HUES48 (cell line): ENCODE results near the gene GPC6.

Experiments
- H3K27ac ChIP-seq: one replicate; pipeline ENCODE4 v1.7.0; 2013; ENCODE audit warnings: low read depth, low read length, inconsistent platforms
- H3K27me3 ChIP-seq: 2 replicates; pipeline ENCODE4 v1.6.1; 2013; ENCODE audit warnings: mild to moderate bottlenecking, low read length; ENCODE audit not compliant: control insufficient read depth, insufficient read depth
- H3K36me3 ChIP-seq: 2 replicates; pipeline ENCODE4 v1.6.1; 2013; ENCODE audit warnings: low read length; ENCODE audit not compliant: control insufficient read depth, insufficient read depth
- H3K4me1 ChIP-seq: 2 replicates; pipeline ENCODE4 v1.6.1; 2013; ENCODE audit warnings: mild to moderate bottlenecking, low read length; ENCODE audit not compliant: control insufficient read depth, insufficient read depth
- H3K4me3 ChIP-seq: 2 replicates; pipeline ENCODE4 v1.5.1; 2013; ENCODE audit warnings: mild to moderate bottlenecking, low read depth, low read length
- H3K9ac ChIP-seq: 2 replicates; pipeline ENCODE4 v1.6.1; 2013; ENCODE audit warnings: mild to moderate bottlenecking, low read depth, low read length, moderate library complexity
- H3K9me3 ChIP-seq: 2 replicates; pipeline ENCODE4 v1.6.1; 2013; ENCODE audit warnings: low read length; ENCODE audit not compliant: control insufficient read depth, insufficient read depth

Gene GPC6

GRCh38 chr13:93819331-93819890 lies 592.8 kb downstream of the GPC6 start:
- H3K4me1 ChIP-seq: peaks cover 18% of the 10 kb centered on the region
- no peak overlapping the region for H3K9ac ChIP-seq
- no peak overlapping the region for H3K27ac ChIP-seq
- no peaks in the 10 kb centered on the region for H3K27me3 ChIP-seq
- H3K9me3 ChIP-seq: no peaks in the 10 kb centered on the region
- H3K4me3 ChIP-seq: no peak overlapping the region
- H3K36me3 ChIP-seq: no peaks in the 10 kb centered on the region

- H3K4me3 ChIP-seq: no peak overlapping the region
- H3K9me3 ChIP-seq: no peaks in the 10 kb centered on the region
- peaks cover 6% of the 10 kb centered on the region; the same call in 1 of the 2 replicates for H3K4me1 ChIP-seq
- H3K36me3 ChIP-seq: no peaks in the 10 kb centered on the region
- no peak overlapping the region for H3K27ac ChIP-seq
- no peaks in the 10 kb centered on the region for H3K27me3 ChIP-seq
- H3K9ac ChIP-seq: no peak overlapping the region
Measured at GRCh38 chr13:93824286-93824685, 597.7 kb downstream of the GPC6 start.

DNA sequence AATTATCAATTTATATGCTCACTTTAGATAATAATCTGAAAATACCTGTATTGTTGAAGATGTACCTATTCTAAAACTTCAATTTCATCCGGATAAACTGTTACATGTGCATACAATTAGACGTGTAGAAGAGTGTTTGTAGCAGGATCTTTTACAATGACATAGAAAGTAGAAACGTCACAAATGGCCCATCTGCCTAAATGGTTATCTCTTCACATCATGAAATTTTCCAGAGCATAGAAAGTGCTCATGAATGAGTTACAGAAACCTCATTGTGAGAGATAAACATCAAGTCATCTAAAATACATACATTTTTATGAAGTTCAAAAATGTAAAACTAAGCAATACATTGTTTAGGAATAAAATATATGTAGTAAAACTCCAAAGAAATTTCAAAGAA lies 607.4 kb downstream of the GPC6 start:
- H3K9ac ChIP-seq: no peak overlapping the region
- H3K27me3 ChIP-seq: no peaks in the 10 kb centered on the region
- no peaks in the 10 kb centered on the region for H3K9me3 ChIP-seq
- H3K4me3 ChIP-seq: no peak overlapping the region
- H3K4me1 ChIP-seq: peaks cover 7% of the 10 kb centered on the region
- H3K36me3 ChIP-seq: no peaks in the 10 kb centered on the region
- H3K27ac ChIP-seq: no peak overlapping the region

- H3K27ac ChIP-seq: no peak overlapping the region
- no peak overlapping the region for H3K4me3 ChIP-seq
- H3K4me1 ChIP-seq: peaks cover 15% of the 10 kb centered on the region
- no peaks in the 10 kb centered on the region for H3K9me3 ChIP-seq
- no peaks in the 10 kb centered on the region for H3K36me3 ChIP-seq
- no peak overlapping the region for H3K9ac ChIP-seq
- no peaks in the 10 kb centered on the region for H3K27me3 ChIP-seq
Measured at GRCh38 chr13:93843082-93843481, 616.5 kb downstream of the GPC6 start.

DNA sequence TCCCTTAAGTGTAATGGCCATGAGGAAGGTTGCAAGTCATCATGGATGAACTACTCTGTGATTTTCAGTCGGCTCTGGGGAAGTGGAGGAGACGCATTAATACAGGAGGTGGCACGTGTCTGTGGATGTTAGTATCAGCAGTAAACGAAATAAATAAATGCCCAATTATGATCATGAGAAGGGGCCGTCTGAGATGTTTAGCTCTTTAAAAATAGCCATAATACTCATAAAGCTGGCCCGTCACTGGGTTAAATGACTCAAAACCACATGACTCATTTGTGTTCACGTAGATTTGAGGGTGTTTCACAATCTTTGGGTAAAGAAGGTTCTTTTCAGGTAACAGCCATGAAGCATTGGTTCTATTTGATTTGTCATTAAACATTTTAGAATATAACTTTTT lies 620.6 kb downstream of the GPC6 start:
- no peak overlapping the region for H3K27ac ChIP-seq
- no peaks in the 10 kb centered on the region for H3K36me3 ChIP-seq
- no peak overlapping the region for H3K9ac ChIP-seq
- no peaks in the 10 kb centered on the region for H3K27me3 ChIP-seq
- H3K9me3 ChIP-seq: no peaks in the 10 kb centered on the region
- H3K4me3 ChIP-seq: no peak overlapping the region
- peaks cover 14% of the 10 kb centered on the region for H3K4me1 ChIP-seq

- Histone ChIP-seq H3K4me1 (peaks cover 14% of the 10 kb centered on the region), H3K4me3 (no peak overlapping the region), H3K9me3 (no peaks in the 10 kb centered on the region), H3K9ac (no peak overlapping the region), H3K27me3 (no peaks in the 10 kb centered on the region), H3K27ac (no peak overlapping the region), H3K36me3 (no peaks in the 10 kb centered on the region)
Measured at GRCh38 chr13:93848247-93848646, 621.6 kb downstream of the GPC6 start.

DNA sequence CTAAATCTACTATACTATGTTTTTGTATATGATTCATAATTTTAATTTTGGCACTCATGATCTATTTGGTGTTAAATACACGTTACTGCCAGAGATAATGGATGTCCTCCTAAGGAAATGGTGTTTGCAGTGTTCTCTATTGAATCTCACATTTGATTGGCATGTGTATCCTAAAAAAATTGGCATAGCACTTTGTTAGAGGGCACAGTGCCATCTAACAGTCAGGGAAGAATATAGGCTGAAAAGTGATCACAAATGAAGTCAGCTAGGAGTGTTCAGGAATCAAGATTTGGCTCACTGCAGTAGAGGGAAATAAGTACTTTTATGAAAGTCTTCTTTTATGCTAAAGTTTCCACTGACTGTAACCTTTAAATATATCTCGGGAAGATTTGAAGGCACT lies 624.6 kb downstream of the GPC6 start:
- H3K4me1 ChIP-seq: peaks cover 14% of the 10 kb centered on the region
- H3K27ac ChIP-seq: no peak overlapping the region
- H3K9me3 ChIP-seq: no peaks in the 10 kb centered on the region

GRCh38 chr13:93853912-93854311 lies 627.3 kb downstream of the GPC6 start:
- Histone ChIP-seq H3K4me3 (no peak overlapping the region), H3K9ac (no peak overlapping the region), H3K27me3 (no peaks in the 10 kb centered on the region), H3K4me1 (0 out of 2 replicates have a peak, but pooled peaks cover under 1% of the 10 kb centered on the region), H3K36me3 (no peaks in the 10 kb centered on the region), H3K9me3 (no peaks in the 10 kb centered on the region), H3K27ac (no peak overlapping the region)

More for the DNA sequence above, 624.6 kb downstream of the GPC6 start:
- Histone ChIP-seq H3K9ac (no peak overlapping the region), H3K36me3 (no peaks in the 10 kb centered on the region), H3K27me3 (no peaks in the 10 kb centered on the region), H3K4me3 (no peak overlapping the region)

GRCh38 chr13:93857126-93857525 lies 630.5 kb downstream of the GPC6 start:
- no peaks in the 10 kb centered on the region for H3K36me3 ChIP-seq
- no peaks in the 10 kb centered on the region for H3K9me3 ChIP-seq
- H3K9ac ChIP-seq: no peak overlapping the region
- H3K4me3 ChIP-seq: no peak overlapping the region
- H3K4me1 ChIP-seq: no peaks in the 10 kb centered on the region
- H3K27me3 ChIP-seq: no peaks in the 10 kb centered on the region
- H3K27ac ChIP-seq: no peak overlapping the region

DNA sequence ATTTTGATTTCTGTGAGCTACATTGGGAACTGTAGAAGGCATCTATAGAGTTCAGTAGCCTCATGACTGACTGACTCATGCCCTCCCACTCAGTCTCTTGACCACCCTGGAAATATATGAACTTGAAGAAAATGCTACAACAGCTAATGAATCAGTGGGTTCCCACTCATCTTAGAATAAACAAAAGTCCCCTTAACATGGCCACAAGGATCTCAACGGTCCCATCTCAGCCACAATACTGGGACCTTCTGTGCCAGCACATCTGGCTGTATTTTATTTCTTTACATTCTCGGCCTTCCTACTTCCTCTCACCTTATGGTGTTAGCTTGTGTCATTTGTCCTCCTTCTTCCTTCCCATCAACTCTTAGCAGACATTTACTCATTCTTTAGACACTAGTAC lies 633.1 kb downstream of the GPC6 start:
- H3K27me3 ChIP-seq: no peaks in the 10 kb centered on the region
- no peak overlapping the region for H3K9ac ChIP-seq
- H3K27ac ChIP-seq: no peak overlapping the region
- H3K9me3 ChIP-seq: no peaks in the 10 kb centered on the region
- no peaks in the 10 kb centered on the region for H3K4me1 ChIP-seq
- H3K4me3 ChIP-seq: no peak overlapping the region
- no peaks in the 10 kb centered on the region for H3K36me3 ChIP-seq

DNA sequence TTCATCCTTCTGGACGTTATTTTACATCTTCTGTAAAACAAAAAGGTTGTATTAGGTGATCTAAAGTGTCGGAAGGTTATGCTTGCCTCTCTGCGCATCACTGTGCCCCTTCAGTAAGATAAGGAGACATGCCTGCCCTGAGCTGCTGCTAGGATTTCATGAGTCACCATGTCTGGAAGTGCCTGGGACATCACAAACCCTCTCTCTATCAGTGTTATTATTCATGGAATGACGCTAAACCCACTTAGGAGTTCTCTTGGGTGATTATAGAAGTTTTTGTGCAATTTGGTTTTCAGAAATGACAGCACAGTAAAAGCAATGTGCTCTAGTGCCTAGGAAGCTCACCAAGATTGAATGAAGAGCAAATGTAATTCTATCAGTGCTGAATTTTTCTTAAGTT lies 635.2 kb downstream of the GPC6 start:
- H3K4me3 ChIP-seq: no peak overlapping the region
- no peak overlapping the region for H3K9ac ChIP-seq
- no peak overlapping the region for H3K27ac ChIP-seq
- H3K4me1 ChIP-seq: no peaks in the 10 kb centered on the region
- H3K36me3 ChIP-seq: no peaks in the 10 kb centered on the region
- H3K9me3 ChIP-seq: no peaks in the 10 kb centered on the region
- no peaks in the 10 kb centered on the region for H3K27me3 ChIP-seq

GRCh38 chr13:93862259-93862658 lies 635.7 kb downstream of the GPC6 start:
- Histone ChIP-seq H3K4me1 (no peaks in the 10 kb centered on the region), H3K27ac (no peak overlapping the region), H3K4me3 (no peak overlapping the region), H3K9ac (no peak overlapping the region), H3K36me3 (no peaks in the 10 kb centered on the region), H3K27me3 (no peaks in the 10 kb centered on the region), H3K9me3 (no peaks in the 10 kb centered on the region)
